ENCODE data around the gene GLT8D1.

Gene GLT8D1

DNA sequence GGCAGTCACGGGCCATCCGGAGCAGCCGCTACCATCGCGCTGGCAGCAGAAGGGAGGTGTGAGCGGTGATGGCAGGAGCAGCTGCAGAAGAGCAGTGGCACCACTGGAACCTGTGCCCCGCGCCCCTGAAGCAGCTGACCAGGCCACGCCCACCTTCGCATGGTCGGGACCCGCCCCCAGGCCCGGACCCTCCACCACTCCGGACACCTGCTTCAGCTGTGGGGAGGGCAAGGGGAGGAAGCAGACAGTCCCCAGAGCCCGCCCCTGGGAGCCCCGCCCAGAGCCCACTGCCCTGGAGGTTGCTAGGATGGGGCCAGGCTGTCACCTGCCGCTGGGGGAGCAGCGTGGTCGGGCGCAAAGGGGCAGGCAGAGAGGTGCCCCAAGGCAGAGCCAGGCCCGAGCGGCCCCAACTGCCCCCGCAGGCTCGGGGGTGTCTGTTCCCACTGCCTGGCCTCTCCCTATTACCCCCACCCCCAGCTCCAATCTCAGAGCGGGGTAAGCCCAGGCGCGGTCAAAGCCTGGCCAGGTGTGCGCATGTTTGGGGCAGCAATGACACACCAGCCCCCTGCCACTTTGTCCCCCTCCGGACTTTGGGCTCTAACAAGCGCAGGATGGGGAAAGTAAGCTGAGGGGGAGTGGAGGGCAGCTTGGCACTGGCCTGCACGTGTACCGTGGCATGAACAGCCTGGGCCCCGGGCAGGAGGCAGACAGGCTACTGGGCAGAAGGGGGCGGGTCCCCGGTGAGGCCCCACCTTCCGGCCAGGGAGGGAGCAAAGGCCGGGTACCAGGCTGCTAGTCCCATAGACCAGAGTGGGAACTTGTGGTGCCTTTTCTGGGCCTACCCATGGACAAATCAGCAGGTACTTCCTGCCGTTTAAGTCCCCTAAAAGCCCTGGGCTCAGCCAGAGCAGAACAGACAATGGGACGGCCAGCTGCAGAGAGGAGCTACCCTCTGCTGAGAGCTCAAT is 9.0 kb upstream of the GLT8D1 start:
- H3K79me2 ChIP-seq, result peaks cover 6% of the 10 kb centered on the region
- no peak overlapping the region for H3K4me3 ChIP-seq (ENCODE audit: low read depth, low read length)
- H3K27ac ChIP-seq, result no peak overlapping the region

DNA sequence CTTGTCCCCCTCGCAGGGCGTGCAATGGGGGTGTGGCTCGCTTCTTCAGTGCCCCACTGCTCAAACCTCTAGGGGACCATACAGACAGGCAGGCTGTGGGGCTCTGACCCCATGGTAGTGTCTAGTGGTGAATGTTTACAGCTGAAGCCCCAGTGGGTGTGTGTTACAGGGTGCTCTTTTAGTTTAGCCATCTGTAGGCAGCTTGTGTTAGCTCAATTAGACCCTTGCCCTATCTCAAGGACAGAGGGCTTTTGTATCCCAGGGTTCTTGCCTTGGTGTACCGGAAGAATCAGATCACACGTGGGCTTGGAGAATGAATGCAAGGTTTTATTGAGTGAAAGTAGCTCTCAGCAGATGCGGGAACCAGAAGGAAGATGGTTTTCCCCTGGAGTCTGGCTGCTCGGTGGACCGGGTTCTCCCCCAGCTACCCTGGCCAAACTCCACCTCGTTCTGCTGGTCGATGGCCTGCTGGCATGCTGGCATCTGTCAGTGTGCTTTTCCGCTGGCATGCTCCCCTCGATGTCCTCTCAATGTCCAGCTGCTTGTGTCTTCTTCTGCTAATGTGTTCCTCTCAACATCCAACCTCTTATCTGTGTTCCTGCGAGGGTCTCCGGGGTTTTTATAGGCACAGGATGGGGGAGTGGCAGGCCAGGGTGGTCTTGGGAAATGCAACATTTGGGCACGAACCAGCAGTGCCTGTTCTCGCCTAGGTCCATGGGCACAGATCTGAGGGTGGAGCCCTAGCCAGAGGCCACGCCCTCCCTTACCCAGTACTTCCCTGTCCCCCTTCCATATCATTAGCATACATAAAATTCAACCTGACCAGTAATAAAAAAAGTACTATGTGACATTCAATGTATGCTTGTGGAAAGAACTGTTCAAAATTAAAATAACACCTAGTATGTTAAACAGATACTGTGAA is 7.0 kb upstream of the GLT8D1 start:
- no peak overlapping the region for H3K27ac ChIP-seq
- no peak overlapping the region for H3K9ac ChIP-seq
- H3K9me3 ChIP-seq (ENCODE audit: control insufficient read depth, low read length), result no peaks in the 10 kb centered on the region
- H3K36me3 ChIP-seq (ENCODE audit: control insufficient read depth, insufficient read depth, low read length), result no peaks in the 10 kb centered on the region
- H3K27me3 ChIP-seq (ENCODE audit: control insufficient read depth, insufficient read depth, low read length), result no peaks in the 10 kb centered on the region
- H3K4me1 ChIP-seq, result peaks cover 4% of the 10 kb centered on the region
- no peak overlapping the region for H3K4me2 ChIP-seq (ENCODE audit: low read length)
- TF ChIP-seq, protein P1, sequence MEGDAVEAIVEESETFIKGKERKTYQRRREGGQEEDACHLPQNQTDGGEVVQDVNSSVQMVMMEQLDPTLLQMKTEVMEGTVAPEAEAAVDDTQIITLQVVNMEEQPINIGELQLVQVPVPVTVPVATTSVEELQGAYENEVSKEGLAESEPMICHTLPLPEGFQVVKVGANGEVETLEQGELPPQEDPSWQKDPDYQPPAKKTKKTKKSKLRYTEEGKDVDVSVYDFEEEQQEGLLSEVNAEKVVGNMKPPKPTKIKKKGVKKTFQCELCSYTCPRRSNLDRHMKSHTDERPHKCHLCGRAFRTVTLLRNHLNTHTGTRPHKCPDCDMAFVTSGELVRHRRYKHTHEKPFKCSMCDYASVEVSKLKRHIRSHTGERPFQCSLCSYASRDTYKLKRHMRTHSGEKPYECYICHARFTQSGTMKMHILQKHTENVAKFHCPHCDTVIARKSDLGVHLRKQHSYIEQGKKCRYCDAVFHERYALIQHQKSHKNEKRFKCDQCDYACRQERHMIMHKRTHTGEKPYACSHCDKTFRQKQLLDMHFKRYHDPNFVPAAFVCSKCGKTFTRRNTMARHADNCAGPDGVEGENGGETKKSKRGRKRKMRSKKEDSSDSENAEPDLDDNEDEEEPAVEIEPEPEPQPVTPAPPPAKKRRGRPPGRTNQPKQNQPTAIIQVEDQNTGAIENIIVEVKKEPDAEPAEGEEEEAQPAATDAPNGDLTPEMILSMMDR (IDR thresholded peaks at IDR 0.05), result no peak
- H3K79me2 ChIP-seq, result peaks cover 3% of the 10 kb centered on the region
- H3K4me3 ChIP-seq (ENCODE audit: low read depth, low read length), result no peak overlapping the region
- H2AFZ ChIP-seq, result no peak overlapping the region

More for the DNA sequence above, 9.0 kb upstream of the GLT8D1 start:
- Histone ChIP-seq H3K27me3 (ENCODE audit: control insufficient read depth, insufficient read depth, low read length) (no peaks in the 10 kb centered on the region), H3K4me2 (ENCODE audit: low read length) (no peak overlapping the region), H3K9me3 (ENCODE audit: control insufficient read depth, low read length) (no peaks in the 10 kb centered on the region), H3K9ac (no peak overlapping the region), H2AFZ (no peak overlapping the region), H3K4me1 (no peaks in the 10 kb centered on the region), H3K36me3 (ENCODE audit: control insufficient read depth, insufficient read depth, low read length) (no peaks in the 10 kb centered on the region)
- TF ChIP-seq, protein P1 (IDR thresholded peaks at IDR 0.05), result no peak

DNA sequence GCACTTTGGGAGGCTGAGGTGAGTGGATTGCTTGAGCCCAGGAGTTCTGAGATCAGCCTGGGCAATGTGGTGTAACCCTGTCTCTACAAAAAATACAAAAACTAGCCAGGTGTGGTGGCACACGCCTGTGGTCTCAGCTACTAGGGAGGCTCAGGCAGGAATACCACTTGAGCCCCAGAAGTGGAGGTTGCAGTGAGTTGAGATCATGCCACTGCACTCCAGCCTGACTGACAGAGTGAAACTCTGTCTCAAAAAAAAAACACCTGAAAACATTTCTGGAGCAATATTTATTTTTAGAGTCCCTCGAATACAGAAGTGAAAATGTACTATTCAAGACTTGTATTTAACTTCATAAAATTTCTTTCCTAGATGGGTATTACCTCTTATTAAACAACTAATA is 4.9 kb upstream of the GLT8D1 start:
- H3K4me1 ChIP-seq, result peaks cover 7% of the 10 kb centered on the region
- no peak overlapping the region for H3K4me2 ChIP-seq (ENCODE audit: low read length)
- no peaks in the 10 kb centered on the region for H3K9me3 ChIP-seq (ENCODE audit: control insufficient read depth, low read length)
- no peak overlapping the region for H3K27ac ChIP-seq
- no peak overlapping the region for H3K9ac ChIP-seq
- peaks cover 13% of the 10 kb centered on the region for H3K79me2 ChIP-seq
- H2AFZ ChIP-seq, result no peak overlapping the region
- no peaks in the 10 kb centered on the region for H3K36me3 ChIP-seq (ENCODE audit: control insufficient read depth, insufficient read depth, low read length)
- no peak overlapping the region for H3K4me3 ChIP-seq (ENCODE audit: low read depth, low read length)
- no peaks in the 10 kb centered on the region for H3K27me3 ChIP-seq (ENCODE audit: control insufficient read depth, insufficient read depth, low read length)
- TF ChIP-seq, protein P1 (IDR thresholded peaks at IDR 0.05), result no peak

DNA sequence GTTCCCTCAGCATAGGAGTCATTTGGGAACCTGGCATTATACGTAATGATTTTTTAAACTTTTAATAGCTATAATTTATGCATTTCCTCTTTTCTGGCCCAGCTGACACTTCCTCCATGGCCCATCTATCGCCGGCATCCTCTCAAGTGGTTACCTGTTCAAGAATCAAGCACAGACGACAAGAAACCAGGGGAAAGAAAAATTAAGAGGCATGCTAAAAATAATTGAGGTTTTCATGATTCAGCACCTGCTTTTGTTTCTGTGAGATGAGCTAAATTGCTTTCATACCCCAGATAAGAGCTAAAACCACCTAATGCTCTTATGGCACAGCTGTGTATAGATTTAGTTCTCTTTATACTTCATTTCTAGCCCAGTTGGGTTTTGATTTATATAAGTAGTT is 2.0 kb upstream of the GLT8D1 start:
- TF ChIP-seq, protein P1 (IDR thresholded peaks at IDR 0.05), result no peak
- Histone ChIP-seq H3K27ac (no peak overlapping the region), H2AFZ (no peak overlapping the region), H3K9ac (no peak overlapping the region), H3K79me2 (peaks cover 29% of the 10 kb centered on the region), H3K27me3 (ENCODE audit: control insufficient read depth, insufficient read depth, low read length) (no peaks in the 10 kb centered on the region), H3K4me2 (ENCODE audit: low read length) (no peak overlapping the region), H3K9me3 (ENCODE audit: control insufficient read depth, low read length) (no peaks in the 10 kb centered on the region), H3K4me3 (ENCODE audit: low read depth, low read length) (no peak overlapping the region), H3K36me3 (ENCODE audit: control insufficient read depth, insufficient read depth, low read length) (no peaks in the 10 kb centered on the region), H3K4me1 (peaks cover 13% of the 10 kb centered on the region)

Data from parathyroid adenoma (tissue), 2 donors.